HT-29 (cell line): ENCODE measurements around the gene CAPN1. TPM values are rescaled to one million over a fixed set of nuclear protein-coding genes. Genes with fewer than 3 reads are reported as not detected.

Source experiments
- DNase-seq: peaks from one replicate; pipeline ENCODE4 v3.0.0-alpha.2; 2015; ENCODE audit warnings: low spot score
- total RNA-seq: library from RNA; depleted of rRNA; stranded (reverse); fragments of >200 nt; shearing (Covaris generic); gene quantifications from 2 replicates; pipeline ENCODE4 v1.2.3, GENCODE V29; 2014

The CAPN1 gene
- total RNA-seq, 1 experiment from 2014 or later = 654 TPM

- no peak for DNase-seq
Observed at GRCh38 chr11:65159012-65159411, 22.7 kb upstream of the CAPN1 start.

- no peak for DNase-seq
Observed at GRCh38 chr11:65160643-65161042, 21.1 kb upstream of the CAPN1 start.

- DNase-seq = no peak
Observed at GRCh38 chr11:65163684-65164083, 18.0 kb upstream of the CAPN1 start.

- peak; percentile 64 for DNase-seq
Observed at GRCh38 chr11:65165410-65166317, 16.1 kb upstream of the CAPN1 start.

- DNase-seq = no peak
Observed at GRCh38 chr11:65166893-65167292, 14.8 kb upstream of the CAPN1 start.

GRCh38 chr11:65167656-65168055 is 14.1 kb upstream of the CAPN1 start:
- no peak for DNase-seq

- DNase-seq = no peak
Observed at GRCh38 chr11:65169164-65169641, 12.5 kb upstream of the CAPN1 start.

GRCh38 chr11:65170058-65170534 is 11.6 kb upstream of the CAPN1 start, which contains the start of gene SPDYC:
TSS of gene SPDYC (plus strand) at chr11:65170233. CDS start at chr11:65171358, 1,125 bp downstream.
- DNase-seq = no peak

GRCh38 chr11:65172600-65172999 is 9.1 kb upstream of the CAPN1 start:
- DNase-seq = no peak

GRCh38 chr11:65174571-65175010 is 7.1 kb upstream of the CAPN1 start:
- DNase-seq = peak; percentile 36

- peak; percentile 80 for DNase-seq
Observed at GRCh38 chr11:65180877-65181568, 705 bp upstream of the CAPN1 start.

GRCh38 chr11:65182258-65183170 is 786 bp downstream of the CAPN1 start:
- DNase-seq = peak; percentile 84

GRCh38 chr11:65183201-65183891 is 1.6 kb downstream of the CAPN1 start:
- DNase-seq = peak; percentile 56

GRCh38 chr11:65184146-65184545 is 2.4 kb downstream of the CAPN1 start:
- no peak for DNase-seq

GRCh38 chr11:65185171-65185570 is 3.4 kb downstream of the CAPN1 start:
- no peak for DNase-seq

GRCh38 chr11:65185869-65186341 is 4.2 kb downstream of the CAPN1 start:
- DNase-seq = no peak

GRCh38 chr11:65186701-65187100 is 5.0 kb downstream of the CAPN1 start:
- no peak for DNase-seq

GRCh38 chr11:65187146-65187675 is 5.5 kb downstream of the CAPN1 start:
- no peak for DNase-seq

GRCh38 chr11:65187971-65188461 is 6.3 kb downstream of the CAPN1 start:
- no peak for DNase-seq

GRCh38 chr11:65188486-65188885 is 6.8 kb downstream of the CAPN1 start:
- no peak for DNase-seq
